GM12873 (cell line): Measurements from ENCODE around the gene STX1A.

ENCODE experiments used
- TF ChIP-seq, protein P1 (sequence below): IDR thresholded peaks from 2 replicates; pipeline ENCODE4 v1.5.1; 2012; ENCODE audit warnings: low read depth, mild to moderate bottlenecking, moderate library complexity, low read length, control low read depth; ENCODE audit not compliant: insufficient read depth; ENCODE audit errors: missing control alignments

Gene STX1A

DNA sequence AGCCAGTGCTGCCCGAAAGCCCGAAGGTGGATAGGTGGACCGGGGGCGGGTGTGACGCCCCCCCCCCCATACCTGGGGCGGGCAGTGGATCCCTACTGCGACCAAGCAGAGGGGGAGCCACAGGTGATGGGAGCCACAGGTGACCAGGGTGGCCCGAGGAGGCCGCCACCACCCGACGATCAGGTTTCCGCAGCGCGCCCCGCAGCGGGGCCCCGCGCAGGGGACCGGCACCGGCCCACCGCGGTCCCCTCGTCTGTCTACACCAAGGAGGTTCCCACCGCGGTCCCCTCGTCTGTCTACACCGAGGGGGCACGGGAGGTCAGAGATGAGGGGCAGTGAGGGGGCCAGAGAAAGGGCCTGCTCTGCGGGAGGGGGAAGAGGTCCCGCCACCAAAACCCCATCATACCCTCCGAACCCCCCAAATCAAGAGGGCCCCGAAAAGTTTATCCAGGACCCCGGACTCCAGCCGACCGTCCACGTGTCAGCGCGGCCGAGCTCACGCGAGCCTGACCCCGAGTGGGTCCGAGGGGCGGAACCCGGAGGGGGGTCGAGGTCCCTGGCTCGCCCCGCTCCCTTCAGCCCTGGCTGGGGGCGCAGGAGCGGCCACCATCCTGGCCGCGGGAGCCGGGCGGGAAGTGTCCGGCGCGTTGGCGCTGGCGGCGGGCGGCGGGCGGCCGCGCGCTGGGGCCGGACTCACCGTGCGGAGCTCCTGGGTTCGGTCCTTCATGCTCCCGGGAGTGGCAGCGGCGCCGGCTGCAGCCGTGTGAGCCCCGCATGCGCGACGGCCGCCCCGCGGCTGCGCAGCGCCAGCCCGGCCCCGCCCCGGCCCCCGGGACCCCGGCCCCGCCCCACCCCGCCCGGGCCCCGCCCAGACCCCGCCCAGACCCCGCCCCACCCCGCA is at the start of gene STX1A:
STX1A (minus strand) TSS at position 765 of the 901 bp plus-strand sequence; CDS start at position 727, 38 bp downstream.
- TF ChIP-seq, protein P1, sequence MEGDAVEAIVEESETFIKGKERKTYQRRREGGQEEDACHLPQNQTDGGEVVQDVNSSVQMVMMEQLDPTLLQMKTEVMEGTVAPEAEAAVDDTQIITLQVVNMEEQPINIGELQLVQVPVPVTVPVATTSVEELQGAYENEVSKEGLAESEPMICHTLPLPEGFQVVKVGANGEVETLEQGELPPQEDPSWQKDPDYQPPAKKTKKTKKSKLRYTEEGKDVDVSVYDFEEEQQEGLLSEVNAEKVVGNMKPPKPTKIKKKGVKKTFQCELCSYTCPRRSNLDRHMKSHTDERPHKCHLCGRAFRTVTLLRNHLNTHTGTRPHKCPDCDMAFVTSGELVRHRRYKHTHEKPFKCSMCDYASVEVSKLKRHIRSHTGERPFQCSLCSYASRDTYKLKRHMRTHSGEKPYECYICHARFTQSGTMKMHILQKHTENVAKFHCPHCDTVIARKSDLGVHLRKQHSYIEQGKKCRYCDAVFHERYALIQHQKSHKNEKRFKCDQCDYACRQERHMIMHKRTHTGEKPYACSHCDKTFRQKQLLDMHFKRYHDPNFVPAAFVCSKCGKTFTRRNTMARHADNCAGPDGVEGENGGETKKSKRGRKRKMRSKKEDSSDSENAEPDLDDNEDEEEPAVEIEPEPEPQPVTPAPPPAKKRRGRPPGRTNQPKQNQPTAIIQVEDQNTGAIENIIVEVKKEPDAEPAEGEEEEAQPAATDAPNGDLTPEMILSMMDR: no peak

DNA sequence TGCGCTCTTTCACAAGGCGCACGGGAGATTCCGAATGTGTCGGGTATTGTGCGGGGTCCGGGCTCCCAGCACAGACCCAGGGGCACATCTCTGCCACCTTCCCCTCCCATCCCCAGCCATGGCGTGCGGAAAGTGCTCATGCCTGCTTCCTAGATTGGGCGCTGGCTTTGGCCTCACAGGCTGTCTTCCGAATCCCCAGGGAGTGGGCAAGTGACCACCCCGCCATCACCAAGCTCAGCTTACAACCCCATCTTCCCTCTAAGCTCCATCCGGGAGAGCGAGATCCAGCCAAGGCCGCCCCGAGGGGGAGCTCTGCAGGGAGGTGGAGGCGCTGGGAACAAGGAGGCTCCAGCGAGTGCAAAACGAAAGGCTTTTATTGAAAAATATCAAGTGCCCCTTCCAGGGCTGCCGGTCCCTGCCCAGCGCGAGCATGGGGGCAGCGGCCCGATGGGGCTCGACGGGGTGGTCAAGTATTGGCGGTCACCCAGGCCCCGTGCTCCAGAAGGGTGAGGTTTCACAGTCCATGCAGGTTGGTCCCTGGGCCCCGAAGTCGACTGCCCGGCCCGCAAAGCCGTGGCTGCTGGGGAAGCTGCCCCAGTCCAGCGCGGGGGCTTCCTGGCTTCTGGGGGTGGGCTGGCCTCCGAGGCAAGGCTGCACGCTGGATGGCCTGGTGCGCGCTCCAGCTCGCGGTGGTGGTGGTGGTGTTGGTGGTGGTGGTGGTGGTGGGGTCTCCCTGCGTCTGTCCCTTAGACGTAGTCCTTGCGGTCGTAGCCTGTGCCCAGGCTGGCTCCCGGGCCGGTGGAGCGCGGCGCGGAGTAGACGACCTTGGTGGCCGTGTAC is 49.4 kb upstream of the STX1A start:
- TF ChIP-seq, protein P1: no peak

DNA sequence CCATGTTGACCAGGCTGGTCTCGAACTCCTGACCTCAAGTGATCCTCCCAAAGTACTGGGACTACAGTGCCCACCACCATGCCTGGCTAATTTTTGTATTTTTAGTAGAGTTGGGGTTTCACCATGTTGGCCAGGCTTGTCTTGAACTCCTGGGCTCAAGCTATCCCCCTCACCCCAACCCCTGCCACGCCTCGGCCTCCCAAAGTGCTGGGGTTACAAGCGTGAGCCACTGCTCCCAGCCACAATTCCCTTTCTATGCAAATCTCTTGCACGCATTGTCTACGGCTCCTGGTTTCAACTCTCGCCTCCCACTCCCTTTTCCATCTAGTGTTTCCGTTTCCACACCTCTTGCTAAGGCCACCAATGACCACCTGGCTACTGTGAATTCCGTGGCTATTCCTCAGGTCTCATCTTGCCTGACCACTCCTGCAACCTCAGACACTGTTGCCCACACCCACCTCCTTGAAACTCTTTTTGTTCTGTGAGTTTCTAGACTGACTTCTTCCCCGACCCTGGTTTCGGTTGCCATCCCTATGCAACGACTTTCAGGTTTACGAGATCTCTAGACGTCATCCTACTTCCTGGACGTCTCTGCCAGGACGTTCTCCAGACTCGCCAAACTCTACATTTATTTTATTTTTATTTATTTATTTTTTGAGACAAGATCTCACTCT is 47.2 kb upstream of the STX1A start:
- TF ChIP-seq, protein P1: no peak

DNA sequence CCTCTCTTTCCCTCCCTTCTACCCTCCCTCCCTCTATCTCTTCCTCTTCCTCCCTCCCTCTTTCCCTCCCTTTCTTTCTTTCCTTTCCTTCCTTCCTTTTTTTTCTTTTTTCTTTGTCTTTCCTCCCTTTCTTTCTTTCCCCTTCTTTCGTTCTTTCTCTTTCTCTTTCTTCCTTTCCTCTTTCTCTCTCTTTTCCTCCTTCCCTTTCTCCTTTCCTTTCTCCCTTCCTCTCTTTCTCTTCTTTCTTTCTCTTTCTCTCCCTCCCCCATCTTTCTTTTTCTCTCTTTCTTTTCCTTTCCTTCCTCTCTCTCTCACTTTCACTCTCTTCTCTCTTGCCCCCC is 43.2 kb upstream of the STX1A start:
- TF ChIP-seq, protein P1: no peak

DNA sequence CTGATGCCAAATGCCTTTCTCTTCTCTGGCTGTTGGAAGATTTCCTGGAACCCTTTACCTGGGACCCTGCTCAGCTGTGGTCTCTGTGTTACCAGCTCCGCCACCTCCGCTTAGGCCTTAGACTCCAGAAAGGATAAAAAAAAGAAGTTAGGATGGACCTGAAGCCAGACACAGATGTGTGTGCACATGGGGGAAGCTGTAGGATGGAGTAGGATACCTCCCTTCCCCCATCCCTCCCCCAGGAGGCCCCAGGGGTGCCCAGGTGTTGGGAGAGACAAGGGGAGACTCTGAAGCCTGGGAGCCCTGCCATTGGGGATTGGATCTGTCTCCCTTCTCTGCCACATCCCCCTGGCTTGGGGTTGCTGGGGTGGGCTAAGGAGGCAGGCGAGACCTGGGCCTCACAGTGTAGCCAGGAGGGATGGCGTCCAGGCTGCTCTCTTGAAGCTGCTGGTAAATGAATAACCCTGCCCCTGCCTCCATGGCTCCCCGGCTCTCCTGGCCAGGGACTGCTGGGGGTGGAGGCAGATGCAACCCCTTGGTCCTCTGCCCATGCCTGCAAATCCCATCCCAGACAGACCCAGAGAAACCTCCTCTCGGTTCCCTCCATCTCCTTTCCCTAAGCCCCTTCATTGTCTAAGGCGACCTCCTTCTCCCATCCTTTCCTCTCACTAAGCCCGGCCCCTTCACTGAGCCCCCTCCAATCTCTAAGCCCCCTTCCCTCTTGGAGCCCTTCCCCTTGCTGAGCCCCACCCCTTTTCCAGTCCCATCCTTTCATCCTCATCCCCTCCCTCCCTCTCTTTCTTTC is 42.6 kb upstream of the STX1A start:
- TF ChIP-seq, protein P1: no peak

DNA sequence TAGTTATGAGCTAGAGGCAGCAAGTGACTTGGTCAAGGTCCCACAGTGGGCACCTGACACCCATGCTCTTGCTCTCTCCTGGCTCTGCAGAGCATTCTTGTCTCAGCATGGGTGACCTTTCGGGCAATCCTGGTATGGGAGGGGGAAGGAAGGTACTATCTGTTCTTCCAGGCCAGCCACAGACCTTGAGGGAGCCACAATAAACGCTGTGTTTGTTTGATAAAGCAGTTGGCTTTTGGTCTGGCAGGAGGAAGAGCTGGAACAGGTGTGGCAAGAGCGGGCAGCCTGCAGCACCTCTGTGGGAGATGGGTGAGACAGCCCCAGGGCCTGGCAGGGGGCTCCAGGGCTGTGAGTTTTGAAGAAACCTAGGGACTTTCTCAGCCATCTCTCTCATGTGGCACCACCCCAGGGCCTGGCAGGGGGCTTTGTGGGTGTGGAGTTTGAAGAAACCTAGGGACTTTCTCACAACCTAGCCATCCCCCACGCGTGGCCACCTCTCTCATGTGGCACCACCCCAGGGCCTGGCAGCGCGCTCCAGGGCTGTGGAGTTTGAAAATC is 39.2 kb upstream of the STX1A start:
- TF ChIP-seq, protein P1: no peak
